NCI-H1694 (cell line): ENCODE measurements around the gene CREB3L1.

Experiments
- DNase-seq: peaks from one replicate; lab custom pipeline; 2025; lab: John Stamatoyannopoulos, UW

Gene CREB3L1

GRCh38 chr11:46322759-46323158 is 45.3 kb downstream of the CREB3L1 start:
- DNase-seq: no peak

GRCh38 chr11:46326813-46327416 is 49.5 kb downstream of the CREB3L1 start:
- DNase-seq: no peak

GRCh38 chr11:46327829-46328228 is 50.4 kb downstream of the CREB3L1 start:
- DNase-seq: no peak

DNA sequence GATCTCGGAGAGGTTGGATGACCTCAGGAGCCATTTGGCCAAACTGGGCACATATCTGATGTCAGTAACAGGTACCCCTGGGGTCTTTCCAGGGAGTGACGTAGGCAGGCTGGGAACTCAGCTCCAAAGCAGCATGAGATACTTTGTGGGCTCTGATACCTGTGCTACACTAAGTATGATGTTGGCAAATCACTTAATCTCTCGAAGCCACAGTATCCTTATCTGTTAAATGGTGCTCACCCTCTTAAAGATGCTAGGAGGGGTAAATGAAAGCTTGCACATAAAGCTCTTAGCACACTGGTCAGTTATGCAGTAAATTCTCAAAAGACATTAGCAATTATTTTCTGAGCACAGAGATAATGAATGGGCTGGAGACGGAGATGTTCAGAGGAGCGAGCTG is 52.7 kb downstream of the CREB3L1 start:
- no peak for DNase-seq

- no peak for DNase-seq
These were observed 53.3 kb downstream of the CREB3L1 start for GRCh38 chr11:46330563-46331281.

DNA sequence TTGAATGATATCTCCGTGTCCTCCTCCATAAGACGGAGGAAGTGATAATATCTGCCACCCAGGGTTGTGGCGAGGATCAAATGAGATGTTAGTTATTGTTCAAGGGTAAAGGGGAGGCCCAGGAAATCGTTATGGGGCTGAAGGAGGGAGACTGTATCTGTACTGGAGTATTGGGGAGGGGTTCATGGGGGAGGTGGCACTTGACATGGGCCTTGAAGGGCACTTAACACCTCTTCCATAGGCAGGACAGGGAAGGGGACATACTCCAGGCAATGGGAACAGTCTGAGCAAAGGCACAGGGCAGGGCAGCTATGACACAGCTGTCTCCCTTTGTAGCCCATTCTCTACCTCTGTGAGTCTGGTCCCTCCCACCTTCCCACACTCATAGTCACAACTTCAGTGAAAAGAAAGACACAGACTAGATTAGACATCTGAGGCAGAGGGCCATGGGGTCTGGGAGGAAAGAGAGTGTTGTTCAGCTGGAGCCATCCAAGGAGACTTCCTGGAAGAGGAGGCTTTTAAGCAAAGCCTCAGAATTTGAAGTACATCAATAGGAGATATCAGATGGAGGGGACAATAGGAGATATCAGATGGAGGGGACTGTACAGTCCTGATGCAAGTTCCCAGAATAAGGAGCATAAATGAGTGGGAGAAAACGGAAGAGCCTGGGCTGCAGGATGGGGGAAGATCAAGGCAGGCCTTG is 54.0 kb downstream of the CREB3L1 start:
- DNase-seq: no peak

DNA sequence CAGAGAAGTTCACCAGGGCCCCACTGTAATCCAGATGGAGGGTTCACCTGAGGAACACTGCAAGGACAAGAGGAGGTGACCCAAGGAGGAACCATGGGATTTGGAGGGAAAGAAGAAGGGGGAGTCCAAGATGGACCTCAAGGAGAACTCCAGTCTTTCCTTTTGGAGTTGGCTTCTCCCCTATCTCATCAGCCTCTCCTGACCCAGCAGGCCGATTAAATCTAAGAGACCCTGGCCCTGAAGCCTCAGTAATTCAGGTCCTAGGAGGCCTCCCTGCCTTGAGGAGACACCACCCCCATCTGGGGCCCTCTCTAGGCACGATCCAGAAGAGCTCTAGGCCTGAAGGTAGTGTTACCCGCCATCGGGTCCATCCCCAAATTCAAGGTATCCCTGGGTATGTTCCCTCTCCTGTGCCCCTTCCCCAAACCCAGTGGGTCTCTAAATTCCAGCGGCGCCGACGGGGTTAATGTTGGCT is 54.7 kb downstream of the CREB3L1 start:
- DNase-seq: no peak

- DNase-seq: no peak
These were observed 55.3 kb downstream of the CREB3L1 start for GRCh38 chr11:46332568-46333393.

GRCh38 chr11:46333394-46333947 is 56.0 kb downstream of the CREB3L1 start:
- DNase-seq: no peak

DNA sequence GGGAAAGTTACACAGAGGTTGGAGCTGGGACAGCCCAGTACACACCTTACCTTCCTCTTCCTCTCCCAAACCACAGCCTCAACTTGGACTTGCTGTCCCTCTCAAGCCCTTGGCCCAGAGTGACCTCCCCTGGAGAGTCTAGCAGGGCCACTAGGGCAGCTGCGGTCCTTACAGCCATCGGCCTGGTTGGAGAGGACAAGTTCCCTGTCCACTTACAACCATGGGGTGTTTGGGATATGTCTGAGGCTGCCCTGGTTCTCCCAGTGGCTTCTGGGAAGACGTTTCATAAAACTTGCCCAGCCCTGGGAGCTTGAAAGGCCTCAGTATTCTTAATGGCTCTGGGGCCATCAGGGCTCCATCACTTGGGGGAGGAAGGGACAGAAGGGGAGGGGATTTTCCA is 56.7 kb downstream of the CREB3L1 start:
- DNase-seq: no peak

DNA sequence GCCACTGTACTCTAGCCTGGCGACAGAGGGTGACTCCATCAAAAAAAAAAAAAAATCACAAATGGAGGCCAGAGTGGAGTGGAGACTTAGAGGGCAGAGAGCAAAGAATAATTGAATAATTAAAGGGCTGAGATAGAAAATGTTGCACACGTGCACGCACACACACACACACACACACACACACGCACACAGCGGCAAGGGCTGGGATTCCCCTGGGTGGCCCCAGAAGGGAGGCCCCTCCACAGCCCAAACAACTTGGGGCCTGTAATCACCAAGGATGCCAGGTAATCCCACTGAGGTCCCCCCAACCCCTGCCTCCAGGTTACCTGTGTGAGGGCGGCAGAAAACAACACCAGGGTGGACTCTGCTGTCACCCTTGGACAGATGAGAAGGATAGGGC is 57.8 kb downstream of the CREB3L1 start:
- no peak for DNase-seq

GRCh38 chr11:46335890-46336562 is 58.6 kb downstream of the CREB3L1 start:
- DNase-seq: no peak

DNA sequence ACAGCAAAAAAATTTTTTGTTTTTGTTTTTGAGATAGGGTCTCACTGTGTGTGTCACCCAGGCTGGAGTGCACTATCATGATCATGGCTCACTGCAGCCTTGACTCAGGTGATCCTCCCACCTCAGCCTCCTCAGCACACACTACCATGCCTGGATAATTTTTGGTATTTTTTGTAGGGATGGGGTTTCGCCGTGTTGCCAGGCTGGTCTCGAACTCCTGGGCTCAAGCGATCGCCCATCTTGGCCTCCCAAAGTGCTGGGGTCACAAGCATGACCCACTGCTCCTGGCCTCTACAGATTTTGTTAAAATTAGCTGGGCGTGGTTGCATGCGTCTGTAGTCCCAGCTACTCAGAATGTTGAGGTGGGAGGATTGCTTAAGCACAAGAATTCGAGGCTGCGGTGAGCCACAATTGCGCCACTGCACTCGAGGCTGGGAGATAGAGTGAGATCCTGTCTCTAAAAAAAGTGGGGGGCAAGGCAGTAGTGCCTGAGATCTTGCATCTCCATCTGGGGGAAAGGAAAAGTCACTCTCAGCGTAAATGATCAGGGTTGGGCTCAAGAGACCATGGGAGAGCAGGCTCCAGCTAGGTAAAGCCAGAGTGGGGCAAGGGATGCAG is 59.2 kb downstream of the CREB3L1 start:
- DNase-seq: no peak

DNA sequence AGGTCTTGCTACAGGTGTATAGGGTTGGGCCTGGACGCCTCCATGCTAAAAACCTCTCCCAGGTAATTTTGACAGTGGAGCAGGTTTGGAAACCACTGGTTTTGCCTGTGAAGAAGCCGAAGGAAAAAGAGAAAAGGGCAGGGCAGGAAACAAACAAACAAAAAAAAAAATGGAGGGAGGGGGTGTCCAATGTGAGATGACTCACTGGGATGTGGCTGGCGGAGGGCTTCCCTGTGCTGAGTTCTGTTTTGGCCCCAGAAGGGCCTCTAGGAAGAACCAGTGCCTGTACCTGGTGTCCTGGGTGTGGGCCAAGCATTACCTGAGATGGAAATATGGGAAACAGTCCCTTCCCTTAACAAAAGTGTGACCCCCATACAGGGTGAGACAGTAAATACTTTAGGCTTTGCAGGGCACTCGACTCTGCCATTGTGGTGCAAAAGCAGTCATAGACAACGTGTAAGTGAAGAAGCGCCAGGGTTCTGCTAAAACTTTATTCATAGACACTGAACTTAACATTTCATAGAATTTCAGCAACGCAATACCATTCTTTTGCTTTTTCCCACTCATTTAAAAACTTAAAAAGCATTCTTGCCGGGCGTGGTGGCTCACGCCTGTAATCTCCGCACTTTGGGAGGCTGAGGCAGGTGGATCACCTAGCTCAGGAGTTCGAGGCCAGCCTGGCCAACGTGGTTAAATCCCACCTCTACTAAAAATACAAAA is 60.3 kb downstream of the CREB3L1 start:
- DNase-seq: no peak

DNA sequence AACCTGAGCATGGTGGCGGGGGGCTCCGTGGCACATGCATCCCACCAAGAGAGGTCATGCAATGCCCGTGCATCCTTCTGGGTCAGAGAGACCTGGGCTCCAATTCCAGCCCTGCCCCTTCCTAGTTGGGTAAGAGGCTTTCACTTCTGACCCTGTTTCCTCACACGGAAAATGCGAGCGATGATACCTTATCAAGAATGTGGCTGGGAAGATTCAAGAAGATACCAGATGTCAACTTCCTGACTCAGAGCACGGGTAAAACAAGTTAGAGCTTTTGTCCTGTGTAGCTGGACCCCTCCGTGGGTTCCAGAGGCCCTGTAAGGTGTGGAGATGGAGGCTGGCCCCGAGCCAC is 61.1 kb downstream of the CREB3L1 start:
- DNase-seq: no peak

- peak; percentile 46 for DNase-seq
These were observed 61.7 kb downstream of the CREB3L1 start for GRCh38 chr11:46338988-46339666.

- no peak for DNase-seq
These were observed 62.4 kb downstream of the CREB3L1 start for GRCh38 chr11:46339816-46340215.

GRCh38 chr11:46341454-46341853 is 64.0 kb downstream of the CREB3L1 start:
- DNase-seq: no peak

- no peak for DNase-seq
These were observed 64.8 kb downstream of the CREB3L1 start for GRCh38 chr11:46342239-46342638.

DNA sequence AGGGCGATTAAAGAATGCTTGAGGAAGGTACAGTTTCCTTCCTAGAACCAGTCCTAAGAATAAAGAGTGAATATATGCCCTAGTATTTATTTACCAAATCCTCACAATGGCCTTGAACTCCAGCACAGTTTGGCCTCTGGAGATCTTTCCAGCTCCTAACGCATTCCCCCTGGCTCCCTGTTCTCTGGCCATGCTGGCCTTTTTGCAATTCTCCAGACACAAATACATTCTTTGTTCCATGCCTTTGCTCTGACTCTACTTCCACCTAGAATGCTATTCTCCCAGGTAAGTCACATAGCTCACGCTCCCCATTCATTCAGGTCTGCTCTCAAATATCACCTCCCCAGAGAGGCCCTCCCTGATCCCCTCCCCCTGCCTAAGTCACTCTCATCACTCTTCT is 66.1 kb downstream of the CREB3L1 start:
- no peak for DNase-seq
